Activated T-cell treated with anti-CD3 and anti-CD28 coated beads for 1 hour (primary cell): ENCODE measurements around the gene CCDC192.
"Not testable (repeated sequence)": the region's sequence is repeated elsewhere in the genome, so short reads cannot be mapped to it uniquely, and the experiment has no call there.

ENCODE experiments used
- DNase-seq: peaks from one replicate; pipeline ENCODE4 v3.0.0-alpha.2; 2020; ENCODE audit warnings: low read depth

CCDC192 gene

GRCh38 chr5:127762412-127762811, 59.2 kb downstream of the CCDC192 start:
- no peak for DNase-seq

- DNase-seq = no peak
These were observed 63.6 kb downstream of the CCDC192 start for GRCh38 chr5:127766676-127767335.

DNA sequence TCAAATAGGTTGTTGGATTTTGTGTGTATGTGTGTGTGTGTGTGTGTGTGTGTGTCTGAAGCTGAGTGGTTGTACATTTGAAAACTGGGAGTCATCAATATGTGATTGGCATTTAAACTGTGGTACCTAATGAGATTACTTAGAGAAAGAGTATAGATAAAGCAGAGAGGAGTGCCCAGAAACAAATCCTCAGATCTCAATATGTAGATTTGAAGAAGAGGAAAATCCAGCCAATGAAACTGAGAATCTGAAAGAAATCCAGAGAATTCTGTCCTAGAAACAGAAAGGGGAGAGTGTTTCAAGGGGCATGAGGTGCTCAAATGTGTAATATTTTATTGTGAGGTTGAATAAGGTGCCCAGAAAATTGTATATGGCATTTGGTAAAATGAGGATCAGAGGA, 66.2 kb downstream of the CCDC192 start:
- DNase-seq = no peak

GRCh38 chr5:127770272-127770671, 67.1 kb downstream of the CCDC192 start:
- no peak for DNase-seq

DNA sequence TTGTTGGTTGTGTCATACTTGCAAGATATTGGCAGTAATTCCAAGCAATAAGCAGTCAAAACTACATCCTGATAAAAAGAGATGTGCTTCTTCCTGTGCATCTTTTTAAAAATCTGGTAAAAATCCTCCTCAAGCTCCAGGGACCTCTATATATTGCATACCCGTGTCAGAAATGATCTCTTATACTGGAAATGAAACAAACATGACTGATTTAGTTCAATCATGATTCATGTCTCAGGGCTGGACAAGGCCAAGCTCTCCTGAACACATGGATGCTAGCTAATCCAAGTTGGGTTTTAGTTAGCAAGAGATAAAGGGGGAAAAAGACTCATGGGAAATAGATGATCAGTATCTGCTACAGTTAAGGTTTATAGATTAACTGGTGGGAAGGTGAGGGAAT, 69.3 kb downstream of the CCDC192 start:
- no peak for DNase-seq

- no peak for DNase-seq
These were observed 71.0 kb downstream of the CCDC192 start for GRCh38 chr5:127774221-127774620.

GRCh38 chr5:127776477-127776876, 73.3 kb downstream of the CCDC192 start:
- no peak for DNase-seq

DNA sequence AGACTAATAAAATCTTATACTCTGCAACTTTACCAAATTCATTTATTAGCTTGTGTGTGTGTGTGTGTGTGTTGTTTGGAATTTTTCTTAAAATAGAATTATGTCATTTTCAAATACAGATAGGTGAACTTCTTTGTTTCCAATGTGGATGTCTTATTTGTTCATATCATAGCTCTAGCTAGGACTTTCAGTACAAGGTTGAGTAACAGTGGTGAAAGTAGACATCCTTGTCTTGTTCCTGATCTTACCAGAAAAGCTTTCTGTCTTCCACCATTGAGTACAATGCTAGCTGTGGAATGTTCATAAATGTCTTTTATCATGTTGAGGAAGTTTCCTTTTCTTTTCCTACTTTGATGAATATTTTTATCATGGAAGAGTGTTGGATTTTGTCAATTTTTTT, 74.8 kb downstream of the CCDC192 start:
- DNase-seq = no peak

DNA sequence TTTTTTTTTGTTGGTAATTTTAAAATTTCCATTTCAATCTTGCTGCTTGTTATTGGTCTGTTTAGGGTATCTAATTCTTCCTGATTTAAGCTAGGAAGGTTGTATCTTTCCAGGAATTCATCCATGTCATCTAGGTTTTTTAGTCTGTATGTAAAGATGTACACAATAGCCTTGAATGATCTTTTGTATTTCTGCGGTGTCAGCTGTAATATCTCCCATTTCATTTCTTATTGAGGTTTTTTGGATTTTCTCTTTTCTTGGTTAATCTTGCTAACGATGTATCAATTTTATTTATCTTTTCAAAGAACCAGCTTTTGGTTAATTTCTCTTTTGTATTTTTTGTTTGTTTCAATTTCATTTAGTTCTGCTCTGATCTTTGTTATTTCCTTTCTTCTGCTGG, 79.3 kb downstream of the CCDC192 start:
- DNase-seq = not testable (repeated sequence)

DNA sequence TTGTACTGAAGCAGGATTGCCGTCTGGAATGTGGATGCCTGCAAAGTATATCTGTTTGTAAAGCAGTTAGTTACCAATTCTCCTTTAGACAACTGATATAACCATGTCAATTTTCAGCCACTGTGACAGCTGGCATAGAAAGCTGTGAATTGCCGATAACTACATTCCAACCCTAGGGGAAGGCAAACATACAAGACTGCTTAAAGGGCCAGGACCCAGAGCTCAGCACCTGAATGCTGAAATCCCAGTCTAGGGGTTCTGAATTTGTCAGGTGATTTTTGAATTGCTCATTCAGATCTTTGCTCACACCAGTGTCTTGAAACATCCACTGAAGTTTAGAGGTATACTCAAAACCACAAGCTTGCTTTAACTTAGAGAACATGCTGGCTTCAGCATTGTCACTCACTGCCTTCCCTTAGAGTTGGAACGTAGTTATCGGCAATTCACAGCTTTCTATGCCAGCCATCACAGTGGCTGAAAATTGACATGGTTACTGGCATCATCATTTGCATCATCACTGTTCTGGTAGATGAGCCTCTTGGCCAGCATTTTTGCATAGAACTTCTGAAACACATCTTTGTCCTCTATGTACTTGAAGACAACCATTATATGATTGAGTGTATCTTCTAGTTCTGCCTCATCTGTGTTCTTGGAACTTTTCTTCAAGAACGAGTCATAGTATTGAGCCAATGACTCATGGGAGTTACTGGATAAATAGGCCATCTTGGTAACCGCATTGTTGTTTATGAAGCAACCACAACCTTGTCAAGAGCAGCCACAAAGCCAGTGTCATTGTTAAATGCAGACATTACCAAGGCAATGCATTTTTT, 82.1 kb downstream of the CCDC192 start:
- DNase-seq = no peak

- DNase-seq = no peak
These were observed 88.2 kb downstream of the CCDC192 start for GRCh38 chr5:127791439-127791838.

GRCh38 chr5:127791908-127792307, 88.7 kb downstream of the CCDC192 start:
- not testable (repeated sequence) for DNase-seq

DNA sequence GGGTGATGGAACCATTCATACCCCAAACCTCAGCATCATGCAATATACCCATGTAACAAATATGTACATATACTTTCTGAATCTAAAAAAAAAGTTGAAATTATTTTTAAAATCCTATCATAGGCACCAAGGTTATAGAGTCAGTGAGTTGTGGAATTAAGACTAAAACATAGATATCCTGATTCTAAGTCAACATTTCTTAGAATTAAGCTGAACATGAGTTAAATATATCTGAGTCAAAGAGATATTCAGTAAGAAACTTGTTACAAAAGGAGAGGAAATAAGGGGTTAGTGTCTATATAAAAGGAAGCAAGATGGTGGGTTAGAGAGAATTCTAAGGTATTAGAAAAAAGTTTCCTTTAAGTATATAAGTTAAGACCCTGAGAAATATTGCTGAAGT, 89.9 kb downstream of the CCDC192 start:
- no peak for DNase-seq

- no peak for DNase-seq
These were observed 90.7 kb downstream of the CCDC192 start for GRCh38 chr5:127793879-127794278.

DNA sequence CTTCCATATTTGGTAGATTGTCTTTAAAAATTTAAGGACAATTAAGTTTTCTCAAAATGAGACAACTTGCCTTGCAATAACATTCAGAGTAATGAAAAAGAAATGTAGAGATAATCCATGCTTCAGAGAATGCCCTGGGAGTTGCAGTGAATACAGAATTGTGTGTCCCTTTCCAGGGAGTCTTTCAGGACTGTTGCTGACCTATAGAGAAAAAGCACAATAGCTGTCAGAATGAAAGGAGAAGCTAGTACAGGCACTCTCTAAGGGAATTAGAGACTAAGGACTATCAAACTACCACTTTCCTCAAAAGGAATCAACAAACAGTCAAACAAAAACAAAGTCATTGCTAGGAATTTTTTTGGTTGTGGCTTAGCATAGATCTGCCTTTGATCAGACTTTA, 93.0 kb downstream of the CCDC192 start:
- DNase-seq = no peak

DNA sequence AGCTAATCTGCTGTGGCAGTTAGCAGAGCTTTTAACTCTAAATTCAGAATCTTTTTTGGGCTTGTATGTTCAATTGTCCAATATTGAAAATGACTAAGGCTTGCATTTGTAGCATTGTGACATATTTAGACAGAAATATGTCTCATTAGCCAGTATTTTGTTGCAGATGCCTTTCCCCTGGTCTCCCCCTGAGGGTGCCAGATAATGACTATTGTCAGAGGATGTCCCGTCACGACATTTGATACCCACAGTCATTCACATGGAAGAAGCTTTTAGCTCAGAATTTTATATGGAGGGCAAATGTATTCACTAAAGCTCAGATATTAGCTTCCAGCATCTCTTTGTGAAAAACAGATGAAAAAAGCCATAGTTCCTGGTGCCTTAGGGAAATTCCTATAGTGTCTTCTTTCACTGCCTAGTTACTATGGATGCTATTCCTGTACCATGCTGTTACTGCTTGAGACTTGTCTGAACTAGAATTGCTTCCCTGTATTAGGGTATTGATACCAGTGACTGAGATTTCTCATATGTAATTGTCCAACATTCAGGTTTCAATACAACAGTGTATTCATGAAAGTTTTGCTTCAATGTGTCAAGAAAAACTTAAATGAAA, 96.2 kb downstream of the CCDC192 start:
- DNase-seq = no peak

GRCh38 chr5:127801751-127802476, 98.7 kb downstream of the CCDC192 start:
- no peak for DNase-seq

- no peak for DNase-seq
These were observed 99.3 kb downstream of the CCDC192 start for GRCh38 chr5:127802477-127802865.

DNA sequence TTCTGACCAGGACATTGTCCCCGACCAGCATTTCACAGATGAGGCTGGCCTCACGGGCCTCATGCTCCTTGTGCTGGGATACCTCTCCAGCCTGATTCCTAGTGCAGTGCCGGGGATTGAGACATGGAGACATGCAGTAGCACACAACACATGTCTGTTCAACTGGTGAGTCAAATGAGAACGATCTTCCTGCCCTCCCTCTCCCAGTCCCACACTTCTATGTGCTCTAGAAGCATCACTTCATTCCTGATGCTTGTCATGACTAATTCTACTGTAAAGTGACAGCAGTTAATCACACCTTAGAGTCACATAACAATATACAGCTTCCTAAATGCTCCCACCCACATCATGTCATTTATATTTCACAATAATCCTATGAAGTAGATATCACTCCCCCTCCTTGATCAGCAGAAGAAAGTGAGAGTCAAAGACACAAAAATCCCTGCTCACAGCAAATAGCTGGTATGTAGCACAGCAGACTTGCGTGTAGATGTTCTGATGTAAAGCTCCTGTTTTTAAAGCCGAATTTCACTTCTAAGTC, 101.8 kb downstream of the CCDC192 start:
- no peak for DNase-seq

DNA sequence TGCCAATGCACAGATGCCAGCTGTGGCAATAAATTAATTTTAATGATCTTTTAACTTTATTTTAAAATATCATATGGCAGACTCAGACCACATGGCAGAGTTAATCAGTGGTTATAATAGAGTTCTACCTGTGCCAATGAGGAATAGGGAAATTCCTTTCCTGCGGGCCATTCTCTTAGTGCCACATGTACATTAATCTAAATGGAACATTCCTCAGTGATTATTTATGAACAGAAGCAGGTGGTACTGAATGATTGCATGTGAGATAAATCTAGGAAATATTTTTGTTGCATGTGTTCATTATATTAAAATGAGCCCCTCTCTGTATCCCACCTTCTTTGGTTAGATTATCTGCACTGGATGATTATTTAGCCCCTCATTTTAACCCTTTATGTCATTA, 102.3 kb downstream of the CCDC192 start:
- DNase-seq = no peak

DNA sequence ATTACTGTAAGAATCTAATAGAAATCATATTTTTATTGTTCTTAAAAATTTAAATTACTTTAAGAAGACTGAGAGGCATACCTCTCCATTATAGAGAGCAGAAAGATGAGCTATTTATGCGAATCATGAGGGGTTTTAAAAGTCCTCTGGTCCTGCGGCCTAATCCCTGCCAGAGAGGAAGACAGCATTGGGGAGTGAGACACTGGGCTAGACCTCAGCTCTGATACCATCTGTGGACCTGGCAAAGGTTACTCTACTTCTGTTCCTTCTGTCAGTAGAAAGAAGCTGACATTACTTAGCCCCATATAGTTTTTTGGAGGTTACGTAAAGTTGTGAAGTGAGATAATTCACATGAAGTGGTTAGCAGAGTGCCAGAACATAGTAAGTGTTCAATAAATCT, 103.6 kb downstream of the CCDC192 start:
- DNase-seq = no peak

- DNase-seq = no peak
These were observed 106.3 kb downstream of the CCDC192 start for GRCh38 chr5:127809533-127809932.
